Activated B cell treated with CpG ODN at 0.5 μM for 24 hours (primary cell): ENCODE results near the gene DLG2. TPM values are rescaled to one million over a fixed set of nuclear protein-coding genes. Genes with fewer than 3 reads are reported as not detected.

ENCODE experiments used
- ATAC-seq: fragments of 200-7000 bp; cut with Tn5 transposase; one replicate; pipeline ENCODE4 v1.10.0; 2021; ENCODE audit warnings: low read depth, mild to moderate bottlenecking, moderate library complexity
- CTCF ChIA-PET: fragments of 350-600 bp; sonication (Branson Sonifier 250); formaldehyde crosslinking; loops from one replicate; lab custom pipeline; 2021; ENCODE audit warnings: antibody characterized with exemption; lab: Charles Lee
- POLR2A ChIA-PET: fragments of 350-600 bp; sonication (Branson Sonifier 250); formaldehyde crosslinking; loops from one replicate; lab custom pipeline; 2021; ENCODE audit warnings: antibody characterized with exemption; lab: Charles Lee
- DNase-seq: peaks from one replicate; pipeline ENCODE4 v3.0.0; 2022
- H3K27ac Mint-ChIP-seq: one replicate; pipeline ENCODE4 v1.8.0; 2020; ENCODE audit warnings: mixed read lengths
- H3K27me3 Mint-ChIP-seq: one replicate; pipeline ENCODE4 v1.8.0; 2021; ENCODE audit warnings: mixed read lengths
- H3K36me3 Mint-ChIP-seq: one replicate; pipeline ENCODE4 v1.8.0; 2021; ENCODE audit warnings: low read depth, mixed read lengths
- H3K4me1 Mint-ChIP-seq: one replicate; pipeline ENCODE4 v1.8.0; 2021; ENCODE audit warnings: mixed read lengths
- H3K4me3 Mint-ChIP-seq: one replicate; pipeline ENCODE4 v1.8.0; 2020; ENCODE audit warnings: mild to moderate bottlenecking, mixed read lengths
- H3K9me3 Mint-ChIP-seq: one replicate; pipeline ENCODE4 v1.8.0; 2020; ENCODE audit warnings: mixed read lengths
- CTCF ChIP-seq: fragments of 200-600 bp; IDR thresholded peaks from one replicate; pipeline ENCODE4 v1.8.0; 2022; ENCODE audit warnings: antibody characterized with exemption, mild to moderate bottlenecking
- intact Hi-C: fragments of 100-400 bp; cut with micrococcal nuclease; formaldehyde crosslinking; loops from one replicate; pipeline ENCODE4 v1.15.1; 2024
- total RNA-seq: library from RNA; stranded (reverse); gene quantifications from 2 replicates; pipeline ENCODE4 v1.2.3, GENCODE V29; 2022

The DLG2 gene
- total RNA-seq, 1 donor from 2014 or later, result 2.7 TPM

- no peaks in the 10 kb centered on the region for H3K9me3 Mint-ChIP-seq
- no peaks in the 10 kb centered on the region for H3K4me1 Mint-ChIP-seq
- DNase-seq (no peak), ATAC-seq (no peak)
- ChIA-PET POLR2A (no interaction called here), CTCF (no interaction called here)
- no peak overlapping the region for H3K4me3 Mint-ChIP-seq
- no peaks in the 10 kb centered on the region for H3K36me3 Mint-ChIP-seq
- peaks cover 8% of the 10 kb centered on the region for H3K27me3 Mint-ChIP-seq
- intact Hi-C loops, result no loop called here
- no peak overlapping the region for H3K27ac Mint-ChIP-seq
- no peak for TF ChIP-seq CTCF
Measured at GRCh38 chr11:83692675-83693074, 1934.5 kb downstream of the DLG2 start.

GRCh38 chr11:83691451-83691950 lies 1935.6 kb downstream of the DLG2 start:
- no peaks in the 10 kb centered on the region for H3K4me1 Mint-ChIP-seq
- POLR2A ChIA-PET, result no interaction called here
- TF ChIP-seq CTCF, result no peak
- no peak for DNase-seq
- H3K9me3 Mint-ChIP-seq, result no peaks in the 10 kb centered on the region
- intact Hi-C loops, result no loop called here
- no peak overlapping the region for H3K27ac Mint-ChIP-seq
- peaks cover 9% of the 10 kb centered on the region for H3K27me3 Mint-ChIP-seq
- no peaks in the 10 kb centered on the region for H3K36me3 Mint-ChIP-seq
- no peak for ATAC-seq
- CTCF ChIA-PET, result no interaction called here
- H3K4me3 Mint-ChIP-seq, result no peak overlapping the region

GRCh38 chr11:83689144-83689780 lies 1937.9 kb downstream of the DLG2 start:
- no peak for ATAC-seq
- H3K27ac Mint-ChIP-seq, result no peak overlapping the region
- ChIA-PET POLR2A (no interaction called here), CTCF (no interaction called here)
- no peak overlapping the region for H3K4me3 Mint-ChIP-seq
- no peak for TF ChIP-seq CTCF
- intact Hi-C loops, result no loop called here
- no peak for DNase-seq
- H3K27me3 Mint-ChIP-seq, result peaks cover 9% of the 10 kb centered on the region
- H3K36me3 Mint-ChIP-seq, result no peaks in the 10 kb centered on the region
- no peaks in the 10 kb centered on the region for H3K9me3 Mint-ChIP-seq
- no peaks in the 10 kb centered on the region for H3K4me1 Mint-ChIP-seq

- Mint-ChIP-seq H3K4me1 (peaks cover under 1% of the 10 kb centered on the region), H3K9me3 (no peaks in the 10 kb centered on the region), H3K27ac (no peak overlapping the region), H3K36me3 (no peaks in the 10 kb centered on the region), H3K4me3 (no peak overlapping the region), H3K27me3 (peaks cover 15% of the 10 kb centered on the region)
- TF ChIP-seq CTCF, result no peak
- ATAC-seq, result no peak
- ChIA-PET POLR2A (no interaction called here), CTCF (no interaction called here)
- intact Hi-C loops, result no loop called here
- no peak for DNase-seq
Measured at GRCh38 chr11:83687787-83688186, 1939.4 kb downstream of the DLG2 start.

GRCh38 chr11:83685730-83686129 lies 1941.4 kb downstream of the DLG2 start:
- intact Hi-C loops, result no loop called here
- Mint-ChIP-seq H3K27ac (no peak overlapping the region), H3K4me3 (no peak overlapping the region), H3K36me3 (no peaks in the 10 kb centered on the region), H3K4me1 (peaks cover 19% of the 10 kb centered on the region), H3K9me3 (no peaks in the 10 kb centered on the region), H3K27me3 (peaks cover 18% of the 10 kb centered on the region)
- ATAC-seq (no peak), DNase-seq (no peak)
- no peak for TF ChIP-seq CTCF
- ChIA-PET POLR2A (no interaction called here), CTCF (no interaction called here)
